GM18873 (cell line): ENCODE data around the gene NCKAP5.

Source experiments
- ATAC-seq: cut with Tn5 transposase; IDR thresholded peaks from one replicate; pipeline ENCODE4 v1.9.1; 2021; ENCODE audit warnings: mild to moderate bottlenecking, moderate library complexity, moderate number of reproducible peaks; ENCODE audit not compliant: unreplicated experiment, low FRiP score

The NCKAP5 gene

DNA sequence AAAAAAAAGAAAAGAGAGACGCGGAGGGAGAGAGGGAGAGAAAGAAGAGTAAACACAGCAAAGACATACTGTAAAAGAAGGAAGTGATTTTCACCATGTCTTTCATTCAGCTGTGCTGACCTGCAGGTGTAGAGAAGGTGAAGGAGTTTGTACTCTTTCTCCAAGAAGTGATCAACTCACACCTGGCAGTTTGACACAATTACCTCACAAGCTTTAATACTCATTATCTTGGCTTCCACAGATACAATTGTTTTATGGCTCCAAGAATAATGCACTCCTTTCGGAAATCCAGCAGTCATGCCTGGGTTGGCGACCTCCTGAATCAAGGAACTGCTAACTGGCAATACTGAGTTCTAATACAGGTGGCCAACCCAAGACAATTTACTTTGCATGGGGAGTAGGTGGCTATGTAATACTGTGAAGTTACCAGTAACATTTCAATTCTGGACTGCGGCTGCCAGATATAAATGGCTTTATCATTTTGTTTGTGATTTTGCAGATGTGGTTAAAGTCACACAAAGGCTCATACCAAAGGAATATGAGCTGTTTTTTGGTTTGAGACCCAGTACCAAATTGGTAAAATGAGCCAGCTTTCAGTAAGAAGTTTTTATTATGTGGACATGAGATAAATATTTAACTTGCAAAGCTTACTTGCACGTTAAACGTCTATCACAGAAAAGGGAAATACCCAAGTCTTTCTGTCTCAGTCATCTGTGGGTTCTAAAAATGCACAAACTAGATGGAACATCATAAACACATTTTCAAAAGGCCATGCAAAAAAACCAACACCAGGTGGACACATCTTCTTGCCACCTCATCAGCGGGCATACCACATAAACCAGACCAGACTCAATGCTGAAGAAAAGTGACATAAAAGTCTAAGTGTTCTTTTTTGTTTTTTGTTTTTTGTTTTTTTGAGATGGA, 69.3 kb downstream of the NCKAP5 start:
- peak; percentile 77 for ATAC-seq

DNA sequence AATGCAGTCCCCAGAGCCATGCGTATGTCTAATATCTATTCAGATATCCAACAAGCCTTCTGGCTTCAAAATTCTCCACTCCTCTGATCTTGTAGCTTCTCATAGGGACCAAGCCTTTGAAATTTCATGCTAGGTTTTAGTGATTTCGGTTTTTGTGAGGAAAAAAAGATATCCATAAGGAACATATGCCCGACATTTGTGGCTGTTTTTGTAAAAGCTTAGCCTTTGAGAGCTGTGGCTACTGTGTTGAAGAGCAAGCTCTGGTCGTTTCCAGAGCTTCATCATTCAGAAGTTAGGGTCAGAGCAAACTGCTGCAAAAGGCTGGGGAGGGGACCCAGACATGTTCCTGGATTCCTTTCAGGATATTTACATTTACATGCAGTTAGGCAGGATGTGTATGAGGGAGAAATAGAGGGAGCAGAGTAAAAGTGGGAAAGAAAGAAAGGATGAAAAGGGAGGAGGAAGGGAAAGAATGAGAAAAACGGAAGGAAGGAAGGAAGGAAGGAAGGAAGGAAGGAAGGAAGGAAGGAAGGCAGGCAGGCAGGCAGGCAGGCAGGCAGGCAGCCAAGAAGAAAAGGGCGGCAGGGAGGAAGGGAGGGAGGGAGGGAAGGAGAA, 70.2 kb downstream of the NCKAP5 start:
- no peak for ATAC-seq

DNA sequence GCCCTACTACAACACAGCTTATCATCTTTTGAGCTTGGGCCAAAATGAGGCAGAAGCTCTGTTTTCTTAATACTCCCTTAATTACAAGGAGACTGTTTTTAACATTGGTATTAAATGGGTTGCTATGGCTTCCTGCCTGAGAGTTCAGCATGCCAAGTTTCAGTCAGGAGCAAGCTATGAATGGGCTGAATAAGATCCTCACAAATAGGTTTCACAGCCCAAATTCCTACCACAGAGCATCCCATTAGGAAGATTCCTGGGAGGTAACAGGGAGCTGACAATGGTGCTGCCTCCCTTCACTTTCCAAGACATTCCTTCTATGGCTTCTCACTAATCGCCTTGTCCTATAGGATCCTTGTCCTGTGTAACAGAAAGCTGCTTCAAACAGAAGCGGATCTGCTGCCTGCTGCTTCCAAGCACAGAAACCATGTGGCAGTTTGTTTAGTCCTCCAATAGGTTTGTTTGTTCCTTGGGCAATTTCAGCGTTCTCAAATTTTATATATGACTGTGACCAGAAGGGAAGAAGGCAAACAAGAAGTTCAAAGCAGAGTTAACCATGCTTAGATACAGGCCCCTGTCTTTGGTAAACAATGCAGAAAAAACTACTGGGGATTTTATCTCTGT, 70.9 kb downstream of the NCKAP5 start:
- ATAC-seq, result no peak

GRCh38 chr2:133496501-133497269, 71.6 kb downstream of the NCKAP5 start:
- ATAC-seq, result no peak

DNA sequence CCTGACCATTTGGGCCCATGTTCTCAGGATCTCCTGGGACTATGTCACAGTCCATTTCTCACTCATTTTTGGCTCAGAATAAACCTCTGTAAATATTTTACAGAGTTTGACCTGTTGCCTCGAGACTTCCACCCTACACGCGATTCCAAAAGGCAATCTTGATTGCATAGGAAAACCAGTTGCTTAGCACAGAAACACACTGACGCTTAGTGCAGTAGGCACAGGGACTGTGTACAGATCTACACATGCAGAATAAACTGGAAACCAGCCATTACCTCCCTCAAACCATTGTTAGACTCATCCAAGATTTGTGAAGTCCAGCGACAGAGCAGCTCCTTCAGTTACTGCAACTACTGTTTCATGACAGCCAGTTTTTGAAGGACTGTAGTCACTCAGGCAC, 73.0 kb downstream of the NCKAP5 start:
- no peak for ATAC-seq

GRCh38 chr2:133492719-133493380, 75.4 kb downstream of the NCKAP5 start:
- no peak for ATAC-seq

DNA sequence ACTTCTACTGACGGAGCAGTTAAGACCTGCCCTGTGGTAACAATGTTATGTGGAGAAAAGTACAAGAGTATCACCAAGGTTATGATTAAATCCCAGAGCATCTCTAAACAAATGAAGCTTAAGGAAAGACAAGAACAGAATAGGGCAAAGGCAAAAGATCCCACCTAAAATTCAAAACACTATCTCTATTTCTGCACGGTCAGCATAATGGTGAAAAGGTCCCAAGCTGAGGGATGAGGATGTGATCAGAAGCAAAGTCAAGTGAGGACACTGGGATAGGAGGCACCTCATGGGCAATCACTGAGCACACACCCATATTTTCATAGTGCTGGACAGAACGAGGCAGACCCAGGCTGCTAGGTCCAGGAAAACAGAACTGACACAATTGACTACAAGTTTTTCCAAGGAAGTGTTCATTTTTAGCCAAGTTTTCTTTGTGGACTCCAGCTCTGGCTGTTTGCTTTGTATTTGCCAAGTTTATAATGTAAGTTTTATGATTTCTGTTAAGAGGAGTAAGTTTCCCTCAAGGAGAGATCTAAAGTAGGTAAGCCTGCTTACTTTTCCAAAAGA, 77.8 kb downstream of the NCKAP5 start:
- no peak for ATAC-seq

- ATAC-seq, result no peak
Measured at GRCh38 chr2:133489641-133490410, 78.4 kb downstream of the NCKAP5 start.

- ATAC-seq, result no peak
Measured at GRCh38 chr2:133489146-133489545, 79.1 kb downstream of the NCKAP5 start.

DNA sequence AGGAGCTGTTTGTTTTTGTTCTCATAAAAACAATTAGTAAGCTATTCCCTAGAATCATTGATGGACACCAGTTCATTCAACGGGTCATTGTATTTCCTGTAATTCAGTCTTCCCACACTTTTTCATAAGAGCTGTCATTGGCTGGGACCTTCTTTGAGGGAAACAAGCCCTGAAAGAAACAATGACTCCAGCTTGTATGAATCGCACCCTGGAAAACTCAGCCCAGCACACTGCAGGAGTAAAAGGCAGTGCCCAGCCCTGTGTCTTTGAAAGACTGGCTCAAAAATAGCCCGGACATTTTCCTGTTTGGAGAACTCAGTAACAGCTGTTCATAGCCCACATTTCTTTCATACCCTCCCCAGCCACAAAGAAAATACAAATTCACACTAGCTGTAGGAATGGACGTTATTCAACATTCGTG, 81.5 kb downstream of the NCKAP5 start:
- no peak for ATAC-seq

GRCh38 chr2:133485868-133486267, 82.4 kb downstream of the NCKAP5 start:
- ATAC-seq, result no peak

DNA sequence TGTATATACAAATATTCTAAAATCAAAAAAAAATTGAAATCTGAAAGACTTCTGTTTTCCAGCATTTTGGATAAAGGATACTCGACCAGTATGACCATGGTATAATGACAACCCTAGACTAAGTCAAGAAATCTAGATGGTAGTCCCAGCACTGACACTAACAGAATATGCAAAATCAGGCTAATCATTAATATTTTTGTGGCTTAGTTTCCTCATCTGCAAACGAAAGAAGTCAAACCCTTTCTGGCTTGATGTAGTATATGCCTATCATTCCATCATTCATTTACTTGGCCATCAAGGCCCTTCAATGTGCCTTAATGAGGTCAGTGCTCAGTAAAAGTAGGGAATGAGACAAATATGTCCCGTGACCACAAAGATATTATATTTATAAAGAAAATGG, 83.5 kb downstream of the NCKAP5 start:
- ATAC-seq, result no peak

- no peak for ATAC-seq
Measured at GRCh38 chr2:133484106-133484505, 84.2 kb downstream of the NCKAP5 start.

DNA sequence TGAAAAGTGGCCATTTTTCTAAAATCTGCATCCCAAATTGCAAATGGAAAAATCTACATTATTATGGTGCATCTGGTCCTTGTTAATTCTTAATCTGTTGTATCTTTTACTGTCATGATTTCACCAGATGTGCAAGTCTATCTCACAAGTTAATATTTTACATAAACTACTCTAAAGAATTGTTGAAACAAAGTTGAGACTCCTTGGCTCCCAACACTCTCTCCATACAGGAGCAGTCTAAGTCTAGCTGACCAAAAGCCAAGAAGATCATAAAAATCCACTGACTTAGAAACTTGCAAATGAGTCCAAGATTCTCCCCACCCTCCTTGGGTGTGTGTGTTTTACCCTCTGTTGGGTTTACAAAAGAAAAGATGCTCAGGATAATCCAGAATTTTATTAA, 85.1 kb downstream of the NCKAP5 start:
- ATAC-seq, result no peak

GRCh38 chr2:133480707-133481429, 87.4 kb downstream of the NCKAP5 start:
- no peak for ATAC-seq

DNA sequence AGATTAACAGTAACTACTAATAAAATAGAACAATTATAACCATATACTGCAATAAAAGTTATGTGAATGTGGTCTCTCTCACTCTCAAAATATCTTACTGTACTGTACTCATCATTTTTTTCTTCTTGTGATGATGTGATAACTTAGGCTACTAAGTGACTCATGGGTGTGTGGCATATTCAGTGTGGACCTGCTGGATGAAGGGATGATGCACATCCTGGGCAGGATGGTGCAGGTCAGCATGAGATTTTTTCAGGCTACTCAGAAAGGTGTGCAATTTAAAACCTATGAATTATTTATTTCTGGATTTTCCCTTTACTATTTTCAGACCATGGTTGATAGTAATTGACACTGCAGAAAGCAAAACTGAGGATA, 90.7 kb downstream of the NCKAP5 start:
- no peak for ATAC-seq

DNA sequence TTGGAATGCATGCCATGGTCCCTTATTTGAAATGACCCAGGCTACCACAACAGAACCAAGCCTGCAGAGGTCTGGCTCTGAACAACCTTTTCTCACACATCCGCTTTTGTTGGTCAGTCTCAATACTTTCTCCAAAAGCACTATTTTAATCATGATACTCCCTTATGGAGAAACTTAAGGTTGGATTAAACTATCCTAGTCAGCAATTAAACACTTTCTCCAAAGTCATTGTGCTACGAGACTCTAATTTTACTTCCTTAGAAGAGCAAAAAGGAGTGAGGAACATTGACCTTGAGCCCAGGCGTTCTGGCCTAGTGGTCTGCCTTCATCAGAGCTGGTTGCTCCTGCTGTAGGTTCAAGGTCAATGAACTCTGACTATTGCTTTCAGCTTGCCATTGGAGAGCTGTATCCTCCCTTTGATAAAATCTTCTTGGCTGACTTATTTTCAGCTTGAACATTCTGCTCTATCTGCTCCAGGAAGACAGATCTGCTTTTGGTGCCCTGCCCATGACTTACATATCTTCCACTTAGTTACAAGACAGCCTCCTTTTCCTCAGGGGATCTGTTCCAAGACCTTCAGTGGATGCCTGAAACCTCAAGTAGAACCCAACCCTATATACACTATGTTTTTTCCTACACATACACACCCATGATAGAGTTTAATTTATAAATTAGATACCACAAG, 91.2 kb downstream of the NCKAP5 start:
- no peak for ATAC-seq

DNA sequence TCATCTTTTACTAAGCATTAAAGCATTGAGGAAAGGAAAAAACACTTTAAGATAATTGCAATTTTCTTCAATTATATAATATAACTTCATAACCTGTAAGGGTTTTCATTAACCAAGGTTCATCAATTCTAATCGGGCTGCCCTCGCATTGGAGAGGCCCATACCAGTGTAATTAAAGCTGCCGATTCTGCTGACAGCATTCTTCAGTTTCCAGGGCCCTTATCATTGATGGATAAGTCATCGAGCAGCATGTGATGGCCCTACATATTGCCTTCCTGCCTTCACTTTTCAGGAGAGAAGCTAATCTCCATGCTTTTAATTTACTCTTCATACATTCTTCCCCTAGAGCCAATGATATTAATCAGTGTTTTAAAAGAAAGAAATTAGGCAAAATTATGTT, 92.0 kb downstream of the NCKAP5 start:
- ATAC-seq, result no peak
